Esophagus muscularis mucosa (tissue), 4 donors: ENCODE results near the gene FGF19. TPM values are rescaled to one million over a fixed set of nuclear protein-coding genes. Genes with fewer than 3 reads are reported as not detected.

Experiments
- DNase-seq: peaks from one replicate; pipeline ENCODE4 v3.0.0-alpha.2; 2017; ENCODE audit errors: extremely low spot score
- H3K27ac ChIP-seq, 4 donors: fragments of 200-600 bp; sonication (generic); replicated peaks in 1 of 4; 1 replicate in 3 of 4; 2 replicates in 1 of 4; pipeline ENCODE4 v1.5.1; 2016 to 2019; ENCODE audit warnings: mild to moderate bottlenecking in 1 of 4
- H3K27me3 ChIP-seq, 4 donors: fragments of 200-600 bp; sonication (generic); one replicate each; pipeline versions ENCODE4 v1.5.1 to v1.6.0; 2016 to 2019
- H3K36me3 ChIP-seq, 4 donors: fragments of 200-600 bp; sonication (generic); one replicate each; pipeline ENCODE4 v1.5.1; 2016 to 2019
- H3K4me1 ChIP-seq, 4 donors: fragments of 200-600 bp; sonication (generic); one replicate each; pipeline ENCODE4 v1.5.1; 2016 to 2019
- H3K4me3 ChIP-seq, 4 donors: fragments of 200-600 bp; sonication (generic); 1 replicate in 2 of 4; 2 replicates in 2 of 4; pipeline ENCODE4 v1.5.1; 2016 to 2019; ENCODE audit warnings: mild to moderate bottlenecking in 4 of 4, moderate library complexity in 1 of 4
- H3K9me3 ChIP-seq, 4 donors: fragments of 200-600 bp; sonication (generic); 1 replicate in 3 of 4; 2 replicates in 1 of 4; pipeline ENCODE4 v1.5.1; 2016 to 2019
- EP300 ChIP-seq: sonication (generic); formaldehyde crosslinking; IDR thresholded peaks from one replicate; pipeline ENCODE4 v1.6.1; 2017; ENCODE audit warnings: antibody characterized with exemption
- POLR2A ChIP-seq: fragments of 450-650 bp; IDR thresholded peaks from one replicate; pipeline ENCODE4 v1.6.1; 2017; ENCODE audit warnings: antibody characterized with exemption, moderate library complexity, mild to moderate bottlenecking, low read depth
- POLR2AphosphoS5 ChIP-seq, 2 donors: sonication (generic); formaldehyde crosslinking; IDR thresholded peaks; one replicate each; pipeline ENCODE4 v1.6.1; 2017; ENCODE audit warnings: antibody characterized with exemption in 2 of 2
- WGBS: methylation state at CpG from one replicate; pipeline ENCODE4 v1.1.5; 2018; 5-methylcytosine and 5-hydroxymethylcytosine counted together
- intact Hi-C: fragments of 100-400 bp; cut with DNase I; formaldehyde crosslinking; loops from one replicate; pipeline ENCODE4 v1.15.1; 2023
- total RNA-seq, 4 donors: library from RNA; depleted of rRNA; stranded (reverse); fragments of >200 nt; gene quantifications; one replicate each; pipeline versions ENCODE4 v1.1.0 to v1.2.1, GENCODE V29; 2016
- TF ChIP-seq, protein P1 (sequence below), 3 experiments: fragments of 200-600 bp in 2 of 3; fragments of 450-650 bp in 1 of 3; sonication (generic) in 2 of 3; IDR thresholded peaks; one replicate each; pipeline ENCODE4 v1.5.1; 2017 to 2019; ENCODE audit warnings: antibody characterized with exemption in 3 of 3, mild to moderate bottlenecking in 2 of 3, moderate library complexity in 1 of 3

FGF19 gene
- total RNA-seq, 4 donors from 2014 or later = not detected

DNA sequence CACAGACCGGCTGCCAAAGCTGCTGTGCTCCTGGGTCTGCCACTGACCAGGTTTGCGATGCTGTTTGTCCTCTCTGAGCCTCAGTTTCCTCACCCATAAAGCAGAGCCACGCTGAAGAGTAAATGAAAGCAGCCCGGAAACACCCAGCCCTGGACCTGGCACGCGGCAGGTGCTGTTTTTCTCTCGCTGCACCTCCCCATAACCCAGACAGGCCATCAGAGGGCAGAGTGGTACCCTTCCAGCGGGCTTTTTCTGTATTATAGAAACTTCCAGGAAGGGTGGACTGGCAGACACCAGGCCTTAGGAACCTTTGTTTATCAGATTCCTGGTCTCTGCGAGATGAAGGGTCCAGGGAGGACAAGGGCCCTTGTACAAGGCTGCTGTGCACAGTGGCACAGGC is 17.9 kb upstream of the FGF19 start:
- TF ChIP-seq POLR2A (no peak), EP300 (no peak), POLR2AphosphoS5 (IDR thresholded peaks at IDR 0.05) (no peak)
- TF ChIP-seq, protein P1, sequence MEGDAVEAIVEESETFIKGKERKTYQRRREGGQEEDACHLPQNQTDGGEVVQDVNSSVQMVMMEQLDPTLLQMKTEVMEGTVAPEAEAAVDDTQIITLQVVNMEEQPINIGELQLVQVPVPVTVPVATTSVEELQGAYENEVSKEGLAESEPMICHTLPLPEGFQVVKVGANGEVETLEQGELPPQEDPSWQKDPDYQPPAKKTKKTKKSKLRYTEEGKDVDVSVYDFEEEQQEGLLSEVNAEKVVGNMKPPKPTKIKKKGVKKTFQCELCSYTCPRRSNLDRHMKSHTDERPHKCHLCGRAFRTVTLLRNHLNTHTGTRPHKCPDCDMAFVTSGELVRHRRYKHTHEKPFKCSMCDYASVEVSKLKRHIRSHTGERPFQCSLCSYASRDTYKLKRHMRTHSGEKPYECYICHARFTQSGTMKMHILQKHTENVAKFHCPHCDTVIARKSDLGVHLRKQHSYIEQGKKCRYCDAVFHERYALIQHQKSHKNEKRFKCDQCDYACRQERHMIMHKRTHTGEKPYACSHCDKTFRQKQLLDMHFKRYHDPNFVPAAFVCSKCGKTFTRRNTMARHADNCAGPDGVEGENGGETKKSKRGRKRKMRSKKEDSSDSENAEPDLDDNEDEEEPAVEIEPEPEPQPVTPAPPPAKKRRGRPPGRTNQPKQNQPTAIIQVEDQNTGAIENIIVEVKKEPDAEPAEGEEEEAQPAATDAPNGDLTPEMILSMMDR (IDR thresholded peaks at IDR 0.05) = no peak
- Histone ChIP-seq H3K4me1 (no peaks in the 10 kb centered on the region), H3K27ac (no peak overlapping the region), H3K27me3 (peaks cover 0 to 87% (median 15%) of the 10 kb centered on the region in 4 donors), H3K9me3 (no peaks in the 10 kb centered on the region), H3K4me3 (no peak overlapping the region), H3K36me3 (no peaks in the 10 kb centered on the region)
- DNase-seq = no peak
- 29% methylated on average over 1 of the region's 9 CpGs for WGBS
- intact Hi-C loops = no loop called here

DNA sequence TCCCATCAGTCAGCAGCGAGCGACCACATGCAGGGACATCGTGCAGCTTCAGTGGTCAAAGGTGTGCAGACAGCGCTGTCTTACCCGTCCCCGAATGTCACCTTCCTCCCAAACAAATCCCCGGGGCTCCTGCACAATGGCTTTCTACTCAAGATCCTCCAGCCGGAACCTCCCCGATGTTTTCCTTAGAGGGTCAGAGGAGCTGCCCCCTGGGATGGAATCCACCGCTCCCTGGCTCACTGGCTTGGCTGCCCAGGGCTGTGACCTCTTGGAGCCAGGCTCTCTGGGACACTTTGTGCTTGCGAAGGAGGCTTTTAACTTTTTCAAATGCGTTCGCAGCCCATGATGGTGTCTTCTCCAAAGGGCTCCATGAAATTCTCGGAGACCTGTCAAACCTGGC is 17.3 kb upstream of the FGF19 start:
- H3K36me3 ChIP-seq = no peaks in the 10 kb centered on the region
- intact Hi-C loops = no loop called here
- peaks cover 0 to 87% (median 15%) of the 10 kb centered on the region in 4 donors for H3K27me3 ChIP-seq
- 41% methylated on average over 14 of the region's 14 CpGs for whole genome bisulfite sequencing
- TF ChIP-seq POLR2A = no peak
- no peak for TF ChIP-seq EP300
- TF ChIP-seq POLR2AphosphoS5 (IDR thresholded peaks at IDR 0.05) = no peak
- TF ChIP-seq, protein P1 (IDR thresholded peaks at IDR 0.05) = no peak
- H3K4me1 ChIP-seq = no peaks in the 10 kb centered on the region
- H3K4me3 ChIP-seq = no peak overlapping the region
- DNase-seq = no peak
- H3K27ac ChIP-seq = no peak overlapping the region
- H3K9me3 ChIP-seq = no peaks in the 10 kb centered on the region

- Histone ChIP-seq H3K4me1 (no peaks in the 10 kb centered on the region), H3K36me3 (no peaks in the 10 kb centered on the region), H3K9me3 (no peaks in the 10 kb centered on the region), H3K4me3 (no peak overlapping the region), H3K27me3 (peaks cover 0 to 95% (median 14%) of the 10 kb centered on the region in 4 donors), H3K27ac (no peak overlapping the region)
- DNase-seq = no peak
- intact Hi-C loops = no loop called here
- 85% methylated on average over 5 of the region's 8 CpGs for WGBS
- TF ChIP-seq, protein P1 (IDR thresholded peaks at IDR 0.05) = no peak
- TF ChIP-seq EP300 = no peak
- TF ChIP-seq POLR2AphosphoS5 (IDR thresholded peaks at IDR 0.05) = no peak
- TF ChIP-seq POLR2A = no peak
Measured at GRCh38 chr11:69718912-69719311, 15.1 kb upstream of the FGF19 start.

DNA sequence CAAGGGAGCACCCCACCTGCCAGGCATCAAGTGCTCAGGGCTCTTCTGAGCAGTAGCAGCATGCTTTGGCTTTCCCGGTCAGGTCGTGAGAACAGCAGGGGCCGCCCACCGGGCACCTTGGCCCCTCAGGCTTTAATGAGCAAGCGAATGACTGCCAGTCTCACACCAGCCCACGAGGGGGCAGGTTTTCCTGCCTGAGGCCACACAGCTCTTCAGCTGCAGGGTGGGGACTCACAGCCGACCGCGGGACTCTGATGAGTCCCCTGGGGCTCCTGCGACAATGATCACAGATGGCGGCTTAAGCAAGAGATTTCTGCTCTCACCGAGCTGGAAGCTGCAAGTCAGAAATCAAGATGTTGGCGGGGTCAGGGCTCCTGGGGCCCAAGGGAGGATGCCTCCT is 14.3 kb upstream of the FGF19 start:
- 8% methylated on average over 12 of the region's 13 CpGs for WGBS
- H3K36me3 ChIP-seq = no peaks in the 10 kb centered on the region
- intact Hi-C loops = no loop called here

More for the DNA sequence above, 14.3 kb upstream of the FGF19 start:
- TF ChIP-seq POLR2A = no peak
- no peak for TF ChIP-seq POLR2AphosphoS5 (IDR thresholded peaks at IDR 0.05)
- TF ChIP-seq, protein P1 (IDR thresholded peaks at IDR 0.05) = no peak
- TF ChIP-seq EP300 = no peak
- Histone ChIP-seq H3K27me3 (peaks cover 0 to 95% (median 14%) of the 10 kb centered on the region in 4 donors), H3K4me1 (no peaks in the 10 kb centered on the region), H3K4me3 (no peak overlapping the region), H3K27ac (no peak overlapping the region), H3K9me3 (no peaks in the 10 kb centered on the region)
- DNase-seq = no peak
